Glutamatergic neuron (in vitro differentiated cells): ENCODE results near the gene HSPA1B. TPM values are rescaled to one million over a fixed set of nuclear protein-coding genes. Genes with fewer than 3 reads are reported as not detected.
A peak's percentile ranks its signal among the peaks of the same experiment; 100 is the strongest.
"Not testable (repeated sequence)": the region's sequence is repeated elsewhere in the genome, so short reads cannot be mapped to it uniquely, and the experiment has no call there.

Experiments
- DNase-seq: peaks from one replicate; pipeline ENCODE4 v3.0.0; 2022
- H3K27ac Mint-ChIP-seq: one replicate; pipeline ENCODE4 v1.8.0; 2020; ENCODE audit warnings: mild to moderate bottlenecking, mixed read lengths, inconsistent platforms; ENCODE audit not compliant: unreplicated experiment
- H3K27me3 Mint-ChIP-seq: one replicate; pipeline ENCODE4 v1.8.0; 2020; ENCODE audit warnings: mild to moderate bottlenecking, moderate library complexity, mixed read lengths, inconsistent platforms; ENCODE audit not compliant: unreplicated experiment
- H3K36me3 Mint-ChIP-seq: one replicate; pipeline ENCODE4 v1.8.0; 2020; ENCODE audit warnings: mild to moderate bottlenecking, mixed read lengths, inconsistent platforms; ENCODE audit not compliant: unreplicated experiment
- H3K4me1 Mint-ChIP-seq: one replicate; pipeline ENCODE4 v1.8.0; 2020; ENCODE audit warnings: mild to moderate bottlenecking, low read depth, mixed read lengths, inconsistent platforms; ENCODE audit not compliant: unreplicated experiment
- H3K4me3 Mint-ChIP-seq: one replicate; pipeline ENCODE4 v1.8.0; 2020; ENCODE audit warnings: mild to moderate bottlenecking, mixed read lengths, inconsistent platforms; ENCODE audit not compliant: unreplicated experiment
- H3K9me3 Mint-ChIP-seq: one replicate; pipeline ENCODE4 v1.8.0; 2020; ENCODE audit warnings: mild to moderate bottlenecking, moderate library complexity, mixed read lengths, inconsistent platforms; ENCODE audit not compliant: unreplicated experiment
- total RNA-seq: library from RNA; stranded (reverse); fragmentation: NEBNext Ultra II Directional; extraction: Animal tissue kit (Norgen Biotek cat#: 25700); gene quantifications from one replicate; pipeline ENCODE4 v1.2.1, GENCODE V29; 2021; ENCODE audit not compliant: unreplicated experiment
- TF ChIP-seq, protein P1 (sequence below): fragments of 200-600 bp; sonication (generic); IDR thresholded peaks from one replicate; pipeline ENCODE4 v1.5.0; 2021; ENCODE audit not compliant: partially characterized antibody, unreplicated experiment

Gene HSPA1B
- total RNA-seq, 1 donor from 2014 or later: 93.9 TPM

DNA sequence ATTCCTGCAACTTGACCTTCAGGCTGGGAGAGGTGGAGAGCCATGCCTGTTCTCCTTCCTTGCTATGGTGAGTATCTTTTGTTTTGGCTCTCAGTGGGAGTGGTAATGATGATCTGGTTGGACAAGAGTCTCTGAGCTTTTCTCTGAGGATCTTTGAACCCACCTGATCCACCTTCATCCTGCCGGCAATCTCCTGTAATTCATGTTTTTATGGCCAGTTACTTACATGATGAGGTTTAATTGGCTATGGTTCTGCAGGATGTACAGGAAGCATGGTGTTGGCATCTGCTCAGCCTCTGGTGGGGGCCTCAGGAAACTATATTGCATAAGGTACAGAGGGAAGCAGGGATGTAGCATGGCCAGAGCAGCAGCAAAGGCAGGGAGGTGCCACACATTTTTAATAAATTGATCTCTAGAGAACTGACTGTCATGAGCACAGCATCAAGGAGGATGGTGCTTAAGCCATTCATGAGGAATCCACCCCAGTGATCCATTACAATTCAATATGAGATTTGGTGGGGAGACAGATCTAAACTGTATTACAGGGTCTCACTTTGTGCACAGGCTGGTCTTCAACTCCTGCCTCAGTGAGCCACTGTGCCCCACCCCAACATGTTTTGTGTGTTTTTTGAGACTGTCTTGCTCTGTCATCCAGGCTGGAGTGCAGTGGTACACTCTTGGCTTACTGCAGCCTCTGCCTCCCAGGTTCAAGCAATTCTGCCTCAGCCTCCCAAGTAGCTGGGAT, 10.0 kb downstream of the HSPA1B start:
- Mint-ChIP-seq H3K36me3 (no peaks in the 10 kb centered on the region), H3K27me3 (peaks cover 19% of the 10 kb centered on the region), H3K27ac (peak overlapping the region; percentile 80), H3K4me3 (peak overlapping the region; percentile 98), H3K4me1 (peaks cover 16% of the 10 kb centered on the region), H3K9me3 (peaks cover 11% of the 10 kb centered on the region)
- TF ChIP-seq, protein P1, sequence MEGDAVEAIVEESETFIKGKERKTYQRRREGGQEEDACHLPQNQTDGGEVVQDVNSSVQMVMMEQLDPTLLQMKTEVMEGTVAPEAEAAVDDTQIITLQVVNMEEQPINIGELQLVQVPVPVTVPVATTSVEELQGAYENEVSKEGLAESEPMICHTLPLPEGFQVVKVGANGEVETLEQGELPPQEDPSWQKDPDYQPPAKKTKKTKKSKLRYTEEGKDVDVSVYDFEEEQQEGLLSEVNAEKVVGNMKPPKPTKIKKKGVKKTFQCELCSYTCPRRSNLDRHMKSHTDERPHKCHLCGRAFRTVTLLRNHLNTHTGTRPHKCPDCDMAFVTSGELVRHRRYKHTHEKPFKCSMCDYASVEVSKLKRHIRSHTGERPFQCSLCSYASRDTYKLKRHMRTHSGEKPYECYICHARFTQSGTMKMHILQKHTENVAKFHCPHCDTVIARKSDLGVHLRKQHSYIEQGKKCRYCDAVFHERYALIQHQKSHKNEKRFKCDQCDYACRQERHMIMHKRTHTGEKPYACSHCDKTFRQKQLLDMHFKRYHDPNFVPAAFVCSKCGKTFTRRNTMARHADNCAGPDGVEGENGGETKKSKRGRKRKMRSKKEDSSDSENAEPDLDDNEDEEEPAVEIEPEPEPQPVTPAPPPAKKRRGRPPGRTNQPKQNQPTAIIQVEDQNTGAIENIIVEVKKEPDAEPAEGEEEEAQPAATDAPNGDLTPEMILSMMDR: no peak
- no peak for DNase-seq

DNA sequence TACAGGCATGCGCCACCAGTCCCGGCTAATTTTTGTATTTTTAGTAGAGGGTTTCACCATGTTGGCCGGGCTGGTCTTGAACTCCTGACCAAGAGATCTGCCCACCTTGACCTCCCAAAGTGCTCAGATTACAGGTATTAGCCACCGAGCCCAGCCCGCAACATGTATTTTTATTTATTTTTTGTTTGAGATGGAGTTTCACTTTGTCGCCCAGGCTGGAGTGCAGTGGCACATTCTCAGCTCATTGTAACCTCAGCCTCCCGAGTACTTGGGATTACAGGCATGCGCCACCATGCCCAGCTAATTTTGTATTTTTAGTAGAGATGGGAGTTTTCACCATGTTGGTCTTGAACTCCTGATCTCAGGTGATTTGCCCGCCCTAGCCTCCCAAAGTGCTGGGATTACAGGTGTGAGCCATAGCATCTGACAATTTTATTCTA, 10.6 kb downstream of the HSPA1B start:
- peaks cover 19% of the 10 kb centered on the region for H3K27me3 Mint-ChIP-seq
- not testable (repeated sequence) for H3K36me3 Mint-ChIP-seq, H3K4me3 Mint-ChIP-seq, H3K27ac Mint-ChIP-seq, DNase-seq
- peaks cover 16% of the 10 kb centered on the region for H3K4me1 Mint-ChIP-seq
- peaks cover 11% of the 10 kb centered on the region for H3K9me3 Mint-ChIP-seq

DNA sequence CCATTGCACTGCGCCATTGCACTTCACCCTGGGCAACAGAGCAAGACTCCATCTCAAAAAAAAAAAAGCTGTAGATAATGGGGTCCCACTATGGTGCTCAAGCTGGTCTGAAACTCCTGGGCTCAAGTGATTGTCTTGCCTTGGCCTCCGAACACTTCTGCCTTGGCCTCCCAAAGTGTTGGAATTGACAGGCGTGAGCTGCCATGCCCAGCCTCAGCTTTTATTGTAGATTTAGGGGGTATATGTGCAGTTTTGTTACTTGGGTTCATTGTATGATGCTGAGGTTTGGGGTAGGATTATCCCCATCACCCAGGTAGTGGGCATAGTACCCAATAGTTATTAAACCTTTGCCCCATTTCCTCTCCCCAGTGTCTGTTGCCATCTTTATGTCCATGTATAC, 11.4 kb downstream of the HSPA1B start:
- no peak for DNase-seq
- Mint-ChIP-seq H3K36me3 (no peaks in the 10 kb centered on the region), H3K9me3 (peaks cover 11% of the 10 kb centered on the region), H3K4me3 (peak overlapping the region; percentile 23), H3K27ac (peak overlapping the region; percentile 22), H3K4me1 (peaks cover 16% of the 10 kb centered on the region), H3K27me3 (peaks cover 19% of the 10 kb centered on the region)
- TF ChIP-seq, protein P1: no peak

DNA sequence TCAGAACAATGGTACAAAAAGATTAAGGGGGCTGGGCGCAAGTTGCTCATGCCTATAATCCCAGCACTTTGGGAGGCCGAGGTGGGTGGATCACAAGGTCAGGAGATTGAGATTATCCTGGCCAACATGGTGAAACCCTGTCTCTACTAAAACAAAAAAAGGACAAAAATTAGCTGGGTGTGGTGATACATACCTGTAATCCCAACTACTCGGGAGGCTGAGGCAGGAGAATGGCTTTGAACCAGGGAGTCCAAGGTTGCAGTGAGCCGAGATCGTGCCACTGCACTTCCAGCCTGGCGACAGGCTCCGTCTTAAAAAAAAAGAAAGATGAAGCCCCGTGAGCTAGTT, 12.2 kb downstream of the HSPA1B start:
- H3K4me3 Mint-ChIP-seq, H3K27ac Mint-ChIP-seq, DNase-seq, H3K9me3 Mint-ChIP-seq, H3K36me3 Mint-ChIP-seq: not testable (repeated sequence)
- Mint-ChIP-seq H3K4me1 (peaks cover 16% of the 10 kb centered on the region), H3K27me3 (peaks cover 16% of the 10 kb centered on the region)

DNA sequence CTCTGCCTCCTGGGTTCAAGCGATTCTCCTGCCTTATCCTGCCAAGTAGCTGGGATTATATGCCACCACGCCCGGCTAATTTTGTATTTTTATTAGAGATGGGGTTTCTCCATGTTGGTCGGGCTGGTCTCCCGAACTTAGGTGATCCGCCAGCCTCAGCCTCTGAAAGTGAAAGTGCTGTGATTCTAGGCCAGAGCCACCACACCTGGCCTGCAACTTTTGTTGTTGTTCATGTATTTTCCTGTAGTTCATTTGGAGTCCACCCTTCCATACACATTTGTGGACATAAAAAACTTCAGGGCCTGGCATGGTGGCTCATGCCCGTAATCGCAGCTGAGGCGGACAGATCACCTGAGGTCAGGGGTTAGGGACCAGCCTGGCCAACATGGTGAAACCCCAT, 14.5 kb downstream of the HSPA1B start:
- H3K27me3 Mint-ChIP-seq: peaks cover 5% of the 10 kb centered on the region
- TF ChIP-seq, protein P1: no peak
- DNase-seq: no peak
- H3K4me3 Mint-ChIP-seq: no peak overlapping the region
- H3K4me1 Mint-ChIP-seq: peaks cover 5% of the 10 kb centered on the region
- H3K27ac Mint-ChIP-seq: no peak overlapping the region
- peaks cover 2% of the 10 kb centered on the region for H3K9me3 Mint-ChIP-seq
- H3K36me3 Mint-ChIP-seq: no peaks in the 10 kb centered on the region

DNA sequence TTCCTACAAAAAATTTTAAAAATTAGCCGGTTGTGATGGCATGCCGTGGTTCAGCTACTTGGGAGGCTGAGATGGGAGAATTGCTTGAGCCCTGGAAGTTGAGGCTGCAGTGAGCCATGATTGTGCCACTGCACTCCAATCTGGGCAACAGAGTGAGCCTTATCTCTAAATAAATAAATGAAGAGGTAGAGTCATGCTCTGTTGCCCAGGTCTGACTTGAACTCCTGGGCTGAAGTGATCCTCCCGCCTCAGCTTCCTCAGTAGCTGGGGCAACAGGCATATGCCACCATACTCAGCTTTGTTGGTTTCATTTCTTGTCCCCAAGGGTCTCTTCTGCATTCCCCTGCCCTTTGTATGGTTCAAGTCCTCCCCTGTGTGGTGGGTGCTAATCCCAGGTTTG, 17.0 kb downstream of the HSPA1B start:
- Mint-ChIP-seq H3K36me3 (no peaks in the 10 kb centered on the region), H3K4me1 (no peaks in the 10 kb centered on the region), H3K27me3 (peaks cover 5% of the 10 kb centered on the region), H3K9me3 (peaks cover 2% of the 10 kb centered on the region), H3K27ac (no peak overlapping the region), H3K4me3 (no peak overlapping the region)
- no peak for DNase-seq
- TF ChIP-seq, protein P1: no peak
